Non-pigmented ciliary epithelial cell (primary cell): Measurements from ENCODE around the gene REX1BD.
"Not testable (repeated sequence)": the region's sequence is repeated elsewhere in the genome, so short reads cannot be mapped to it uniquely, and the experiment has no call there.

Experiments
- DNase-seq: peaks from one replicate; pipeline ENCODE4 v3.0.0-alpha.2; 2010; ENCODE audit warnings: low read depth

Gene REX1BD

DNA sequence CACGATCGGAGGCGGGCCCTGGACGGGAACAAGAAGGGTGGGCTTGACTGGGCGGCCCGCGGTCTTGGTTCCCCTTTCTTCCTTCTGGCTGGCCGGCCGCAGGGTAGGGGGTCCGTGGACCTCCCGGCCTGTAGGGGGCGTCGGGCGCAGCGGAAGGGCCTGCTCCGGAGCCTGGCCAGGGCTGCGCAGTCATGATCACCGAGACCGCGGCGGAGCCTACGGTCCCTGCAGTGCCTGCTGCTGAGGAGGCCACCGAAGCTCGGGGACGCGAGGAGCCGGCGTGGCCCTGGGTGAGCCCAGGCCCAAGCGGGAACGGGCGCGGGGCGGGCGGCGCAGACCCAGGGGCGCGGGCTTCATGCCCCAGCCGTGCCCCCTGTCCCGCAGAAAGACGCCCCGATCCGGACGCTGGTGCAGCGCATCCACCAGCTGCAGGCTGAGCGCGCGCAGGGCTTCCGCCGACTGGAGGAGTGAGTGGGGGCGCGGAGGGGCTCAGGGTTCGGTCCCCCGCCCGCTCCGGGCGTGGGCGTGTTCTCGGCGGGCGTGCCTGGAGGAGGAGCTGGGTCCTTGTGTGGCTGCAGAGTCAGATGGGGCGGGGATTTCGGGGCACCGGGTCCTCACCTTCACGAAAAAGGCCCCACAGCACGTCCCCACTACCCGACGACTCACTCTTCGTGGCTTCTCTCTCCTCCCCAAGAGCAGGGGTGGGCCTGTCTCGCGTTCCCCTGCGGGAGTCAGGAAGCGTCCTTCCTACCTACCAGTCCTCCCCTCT lies at the start of gene REX1BD:
Gene REX1BD, plus strand, starts transcription at position 188 of the 769 bp plus-strand sequence. Its CDS starts 4 bp downstream, at position 192.
- no peak for DNase-seq

GRCh38 chr19:18539372-18539771 lies 49.2 kb upstream of the REX1BD start:
- no peak for DNase-seq

DNA sequence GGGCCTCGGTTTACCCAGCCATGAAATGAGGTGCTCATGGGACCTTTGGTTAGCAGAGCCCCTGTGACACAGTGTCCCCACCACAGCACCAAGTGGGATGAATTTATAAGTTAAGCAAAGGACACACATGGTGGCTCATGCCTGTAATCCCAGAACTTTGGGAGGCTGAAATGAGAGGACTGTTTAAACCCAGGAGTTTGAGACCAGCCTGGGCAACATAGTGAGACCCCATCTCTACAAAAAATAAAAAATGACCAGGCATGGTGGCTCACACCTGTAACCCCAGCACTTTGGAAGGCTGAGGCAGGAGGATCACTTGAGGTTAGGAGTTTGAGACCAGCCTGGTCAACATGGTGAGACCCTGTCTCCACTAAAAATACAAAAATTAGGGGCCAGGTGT lies 48.4 kb upstream of the REX1BD start:
- not testable (repeated sequence) for DNase-seq

DNA sequence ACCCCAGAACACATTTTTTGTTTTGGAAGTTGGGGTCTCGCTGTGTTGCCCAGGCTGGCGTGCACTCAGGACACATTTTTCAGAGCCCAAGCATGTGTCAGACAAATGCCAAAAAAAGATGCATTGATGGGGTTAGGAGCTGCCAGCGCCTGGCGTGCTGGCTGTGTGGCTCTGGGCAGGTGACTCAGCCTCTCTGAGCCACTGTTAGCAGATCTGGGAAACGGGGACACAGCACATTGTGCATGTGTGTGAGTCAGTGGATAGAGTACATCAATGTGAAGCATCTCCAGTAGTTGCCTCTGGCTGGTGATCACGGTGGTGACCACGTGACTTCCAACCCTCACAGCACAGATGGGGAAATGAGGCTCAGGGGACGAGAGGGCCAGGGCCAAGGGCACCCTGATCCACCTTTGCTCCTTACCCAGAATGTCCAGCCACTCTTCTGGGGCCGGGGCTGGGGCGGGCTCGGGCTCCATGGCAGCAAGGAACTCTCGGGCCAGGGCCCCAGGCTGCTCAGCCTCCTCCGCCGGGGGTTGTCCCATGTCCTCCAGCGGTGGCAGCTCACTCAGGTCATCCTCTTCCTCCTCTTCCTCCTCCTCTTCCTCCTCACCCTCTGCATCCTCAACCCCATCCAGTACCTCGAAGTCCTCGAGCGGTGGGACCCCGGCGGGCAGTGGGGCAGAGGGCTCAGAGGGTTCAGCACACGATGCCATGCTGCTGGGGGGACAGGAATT lies 47.2 kb upstream of the REX1BD start:
- no peak for DNase-seq

DNA sequence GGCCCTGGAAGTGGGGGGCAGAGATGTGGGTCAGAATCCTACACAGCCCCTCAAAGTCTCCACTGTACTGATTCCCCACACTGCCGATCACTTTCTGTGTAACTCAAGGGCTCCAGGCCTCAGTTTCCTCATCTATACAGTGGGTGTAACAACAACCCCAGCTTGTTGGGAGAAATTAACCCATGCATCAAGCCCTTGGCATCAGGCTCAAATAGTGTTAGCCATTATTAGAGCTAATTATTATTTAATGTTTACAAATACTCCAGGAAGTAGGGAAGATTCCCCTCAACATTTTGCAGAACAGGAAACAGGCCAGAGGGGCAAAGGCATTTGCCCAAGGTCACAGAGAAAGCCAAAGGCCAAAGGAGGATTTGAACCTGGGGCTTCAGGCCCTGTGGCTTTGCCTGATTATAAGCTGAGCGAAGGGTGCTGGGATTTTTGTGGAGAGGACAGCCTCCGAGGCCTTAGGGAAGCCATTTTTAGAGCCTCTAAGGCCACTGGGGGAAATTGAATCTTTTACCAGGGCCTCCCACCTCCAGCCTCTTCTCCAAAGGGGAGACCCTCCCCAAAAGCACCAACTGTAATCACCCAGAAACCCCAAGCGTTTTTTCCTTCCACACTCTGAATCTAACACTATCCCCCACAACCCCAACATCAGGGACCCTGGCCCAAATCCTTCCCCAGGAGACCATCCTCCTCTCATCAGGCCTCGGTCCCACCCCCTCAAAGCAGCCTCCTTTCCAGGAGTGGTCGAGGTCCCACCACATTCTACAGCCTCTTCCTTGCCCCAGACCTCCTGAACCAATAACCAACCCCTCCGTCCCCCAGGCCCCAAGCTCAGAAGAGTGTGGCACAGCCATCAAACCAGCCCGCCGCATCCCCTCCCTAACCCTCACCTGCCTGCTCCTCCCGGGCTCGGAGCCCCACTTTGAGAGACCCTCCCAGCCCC lies 46.3 kb upstream of the REX1BD start:
- DNase-seq = no peak

DNA sequence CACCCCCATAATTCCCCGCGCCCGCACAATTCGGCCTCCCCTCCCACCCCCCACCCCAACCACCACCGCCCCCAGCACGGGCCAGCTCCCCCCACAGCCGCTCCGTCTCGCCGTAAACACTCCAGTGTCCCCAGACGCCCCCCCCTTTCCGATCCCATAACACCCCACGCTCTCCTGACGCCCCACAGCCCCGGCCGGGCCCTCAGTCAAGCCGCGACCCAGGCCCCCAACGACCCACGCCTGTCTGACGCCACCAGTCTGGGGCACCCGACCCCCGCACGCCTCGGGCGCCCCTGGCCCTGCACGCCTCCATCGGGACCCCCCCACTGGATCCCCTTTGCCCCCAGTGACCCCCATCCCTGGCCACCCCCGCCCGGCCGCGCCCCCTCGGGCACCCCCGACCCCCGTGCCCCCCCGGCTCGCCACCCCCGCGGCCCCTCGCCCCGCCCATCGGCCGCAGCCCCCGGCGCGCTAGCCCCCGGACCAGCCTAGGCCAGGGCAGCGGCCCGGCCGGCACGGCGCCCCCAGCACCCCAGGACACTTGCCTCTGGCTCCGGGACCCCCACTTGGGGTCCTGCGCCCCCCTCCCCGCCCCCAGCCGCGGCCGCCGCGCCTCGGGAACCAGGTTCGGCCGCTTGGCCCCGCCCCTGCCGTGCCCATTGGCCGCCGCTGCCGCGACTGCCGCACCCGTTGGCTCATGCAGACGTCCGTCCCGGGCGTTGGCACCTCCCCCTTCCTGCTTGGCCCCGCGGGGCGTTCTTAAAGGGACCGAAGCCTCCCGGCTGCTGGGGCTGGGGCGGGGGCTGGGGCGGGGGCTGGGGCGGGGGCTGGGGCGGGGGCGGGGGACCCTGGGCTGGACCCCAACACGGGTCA lies 45.4 kb upstream of the REX1BD start, which contains the start of gene FKBP8:
Gene FKBP8, minus strand, starts transcription at position 633 of the 873 bp plus-strand sequence. CDS start 1,603 bp downstream, outside the sequence.
- DNase-seq = peak; percentile 48

DNA sequence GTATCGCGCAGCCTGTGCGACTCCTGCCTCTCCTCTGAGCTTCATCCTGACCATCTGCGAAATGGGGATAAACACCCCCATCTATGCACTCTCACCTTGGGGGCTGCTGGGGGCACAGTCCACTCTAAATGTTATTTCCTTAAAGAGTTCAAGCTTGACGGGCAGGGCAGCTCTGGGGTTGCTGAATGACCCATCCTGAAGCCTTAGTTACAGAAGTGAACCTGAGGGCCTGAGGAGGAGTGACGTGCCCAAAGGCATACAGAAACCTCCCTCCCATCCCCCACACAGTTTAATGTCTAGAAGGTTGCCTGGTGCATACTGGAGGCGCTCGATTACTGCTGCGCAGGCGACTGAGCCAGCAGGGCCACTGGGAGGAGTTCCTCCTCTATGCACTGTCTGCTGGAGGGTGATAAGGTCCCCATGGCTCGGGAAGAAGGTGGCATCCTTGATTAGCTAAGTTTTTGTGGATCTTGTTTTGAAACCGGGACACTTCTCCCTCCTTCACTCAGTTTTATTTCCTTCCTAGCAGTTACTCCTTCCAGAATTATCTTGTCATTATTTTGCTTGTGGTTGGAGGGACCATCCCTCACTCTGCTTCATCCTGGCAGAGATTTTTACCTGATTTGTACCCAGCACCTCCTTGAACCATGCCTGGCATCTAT lies 44.7 kb upstream of the REX1BD start:
- DNase-seq = no peak

- no peak for DNase-seq
These were observed 37.0 kb upstream of the REX1BD start for GRCh38 chr19:18551631-18552030.

DNA sequence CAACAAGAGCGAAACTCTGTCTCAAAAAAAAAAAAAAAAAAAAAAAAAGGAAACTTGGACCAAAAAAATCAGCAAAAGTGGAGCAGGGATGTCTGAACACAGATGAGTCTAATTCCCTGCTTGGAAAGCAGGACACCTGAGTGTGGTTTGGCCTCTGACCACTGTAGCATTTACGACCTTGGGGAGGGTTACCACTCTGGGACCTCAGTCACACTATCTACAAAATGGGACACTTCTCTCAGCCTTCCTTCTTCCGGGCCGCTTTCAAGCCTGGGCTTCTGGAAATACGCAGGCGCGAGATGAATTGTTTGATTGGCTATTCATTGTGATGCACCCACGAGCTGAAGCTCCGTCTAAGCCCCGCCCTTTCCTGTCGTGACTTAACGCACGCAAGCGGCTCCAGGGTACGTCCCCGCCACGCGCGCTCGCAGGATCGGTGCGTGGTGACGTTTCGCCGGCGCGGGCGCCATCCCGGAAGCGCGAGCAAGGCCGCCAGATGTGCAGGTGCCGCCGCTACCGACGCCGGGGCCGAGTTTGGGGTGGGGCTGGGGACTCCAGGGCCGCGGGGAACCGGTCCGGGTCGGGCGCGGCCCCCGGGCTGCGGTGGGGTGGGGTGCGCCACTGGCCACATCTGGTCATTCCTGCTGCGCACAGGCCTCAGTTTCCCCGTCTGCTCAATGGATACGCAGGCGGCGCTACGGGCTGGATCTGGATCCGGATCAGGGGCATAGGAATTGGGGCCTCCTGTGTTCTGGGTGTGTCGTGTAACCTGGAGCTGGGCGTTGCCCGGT lies 31.0 kb upstream of the REX1BD start, which contains the start of gene KXD1:
Gene KXD1, plus strand, starts transcription at position 460 of the 791 bp plus-strand sequence. CDS start 4,187 bp downstream, outside the sequence.
- DNase-seq = peak; percentile 95

GRCh38 chr19:18558202-18558555 lies 30.4 kb upstream of the REX1BD start:
- DNase-seq = no peak

DNA sequence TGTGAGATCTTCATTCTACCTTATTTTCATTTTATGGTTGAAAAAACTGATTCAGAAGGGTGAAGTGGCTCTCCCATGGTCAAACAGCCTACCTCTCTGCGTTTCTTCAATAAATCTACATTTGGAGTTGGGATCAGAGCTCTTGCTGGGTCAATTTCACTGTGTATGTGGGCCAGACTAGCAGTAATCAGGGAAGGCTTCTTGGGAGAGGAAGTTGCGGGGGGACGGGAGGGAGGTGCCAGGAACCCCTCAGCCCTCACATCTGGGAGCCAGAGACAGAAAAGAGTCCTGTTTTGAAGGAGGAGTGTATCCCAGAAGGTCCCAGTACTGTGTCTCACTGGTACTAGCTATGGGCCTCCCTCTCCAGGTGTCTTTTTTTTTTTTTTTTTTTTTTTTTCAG lies 30.0 kb upstream of the REX1BD start:
- DNase-seq = no peak

DNA sequence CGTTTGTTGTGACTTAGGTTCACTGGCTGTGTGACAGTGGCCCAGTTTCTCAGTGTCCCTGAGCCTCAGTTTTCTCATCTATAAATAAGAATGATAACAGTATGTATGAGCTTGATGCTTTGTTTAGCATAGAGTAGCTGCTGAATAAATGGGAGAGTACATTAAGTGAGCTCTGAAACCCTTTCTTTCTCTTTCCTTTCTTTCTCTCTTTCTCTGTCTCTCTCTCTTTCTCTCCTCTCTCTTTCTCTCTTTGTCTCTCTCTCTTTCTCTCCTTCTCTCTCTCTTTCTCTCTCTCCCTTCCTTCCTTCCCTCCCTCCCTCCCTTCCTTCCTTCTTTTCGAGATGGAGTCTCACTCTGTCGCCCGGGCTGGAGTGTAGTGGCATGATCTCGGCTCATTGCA lies 28.9 kb upstream of the REX1BD start:
- DNase-seq = no peak

DNA sequence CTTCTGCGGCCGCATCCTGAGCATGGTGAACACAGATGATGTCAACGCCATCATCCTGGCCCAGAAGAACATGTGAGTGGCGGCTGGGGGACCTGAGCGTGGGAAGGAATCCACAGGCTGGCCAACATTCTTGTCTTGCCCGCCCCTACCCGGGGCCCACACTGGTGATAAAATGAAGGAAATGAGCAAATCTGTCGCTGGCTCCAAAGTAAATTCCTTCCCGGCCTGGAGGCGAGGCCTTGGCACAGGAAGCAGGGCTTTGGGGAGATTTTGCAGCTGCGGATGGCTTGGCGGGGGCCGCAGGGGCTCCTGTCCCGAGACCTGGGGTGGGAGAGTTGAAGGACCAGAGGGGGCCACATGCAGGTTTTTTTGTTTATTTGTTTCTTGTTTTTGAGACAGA lies 26.5 kb upstream of the REX1BD start:
- no peak for DNase-seq

DNA sequence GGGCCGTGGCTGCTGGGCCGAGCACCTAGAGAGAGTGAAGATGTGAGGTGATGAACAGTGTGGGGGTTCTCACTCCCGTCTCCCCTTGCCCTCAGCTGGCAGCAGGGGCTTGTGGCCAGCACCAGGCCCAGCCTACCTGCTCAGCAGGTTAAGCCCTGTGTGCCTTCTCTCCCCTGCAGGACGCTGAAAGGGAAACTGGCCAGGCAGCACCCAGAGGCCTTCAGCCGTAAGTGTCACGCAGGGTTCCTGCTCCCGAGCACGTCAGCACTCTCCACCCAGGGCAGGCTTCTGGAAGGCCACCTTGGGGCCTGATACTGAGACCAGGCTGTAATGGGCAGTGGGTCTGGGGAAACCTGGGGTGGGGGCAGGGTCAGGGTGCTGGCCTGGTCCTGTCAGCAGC lies 21.6 kb upstream of the REX1BD start:
- no peak for DNase-seq

DNA sequence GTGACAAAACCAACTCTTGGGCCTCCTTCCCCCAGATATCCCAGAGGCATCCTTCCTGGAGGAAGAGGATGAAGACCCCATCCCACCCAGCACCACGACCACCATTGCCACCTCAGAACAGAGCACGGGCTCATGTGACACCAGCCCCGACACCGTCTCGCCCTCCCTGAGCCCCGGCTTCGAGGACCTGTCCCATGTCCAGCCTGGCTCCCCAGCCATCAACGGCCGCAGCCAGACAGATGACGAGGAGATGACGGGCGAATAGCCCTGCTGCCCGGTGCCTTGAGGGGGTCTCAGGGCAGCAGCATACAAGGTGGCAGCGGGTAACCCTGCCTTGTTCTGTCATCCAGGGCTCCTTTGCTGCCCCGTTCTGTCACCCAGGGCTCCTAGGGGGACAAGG lies 20.2 kb upstream of the REX1BD start:
- DNase-seq = no peak

DNA sequence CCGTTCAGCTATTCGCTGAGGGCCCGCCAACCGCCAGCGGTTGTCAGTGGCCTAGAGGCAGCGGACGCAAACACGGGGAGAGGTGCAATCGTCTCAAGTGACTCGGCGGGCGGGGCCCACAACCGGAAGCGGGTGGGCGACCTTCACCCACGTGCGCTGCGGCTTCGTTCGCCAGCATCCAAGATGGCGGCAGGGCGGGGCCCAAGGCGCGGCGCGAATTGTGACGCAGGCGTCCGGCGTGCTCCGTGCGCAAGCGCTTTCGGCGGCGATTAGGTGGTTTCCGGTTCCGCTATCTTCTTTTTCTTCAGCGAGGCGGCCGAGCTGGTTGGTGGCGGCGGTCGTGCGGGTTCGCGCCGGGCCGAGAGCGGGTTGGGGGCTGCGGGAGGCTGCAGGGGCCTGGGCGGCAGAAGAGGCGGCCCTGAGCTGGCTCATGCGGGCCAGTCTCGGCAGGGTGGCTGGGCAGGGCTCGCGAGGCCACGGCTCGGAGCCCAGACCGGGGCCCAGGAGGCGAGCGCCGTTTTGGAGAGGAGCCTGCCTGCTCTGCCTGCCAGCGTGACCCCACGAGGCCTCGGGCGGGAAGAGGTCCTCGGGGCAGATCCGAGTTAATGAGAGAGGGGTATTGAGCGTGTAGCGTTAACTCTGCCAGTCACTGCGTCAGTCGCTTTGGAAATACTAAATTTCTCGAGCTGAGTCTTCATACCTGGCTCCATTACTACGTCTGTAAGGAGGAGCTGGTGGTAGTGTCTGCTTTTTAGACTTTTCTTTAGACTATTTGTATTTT lies 16.8 kb upstream of the REX1BD start, which contains the start of gene UBA52:
Gene UBA52, plus strand, starts transcription at position 294 of the 781 bp plus-strand sequence. CDS start 1,444 bp downstream, outside the sequence.
- peak; percentile 81 for DNase-seq

DNA sequence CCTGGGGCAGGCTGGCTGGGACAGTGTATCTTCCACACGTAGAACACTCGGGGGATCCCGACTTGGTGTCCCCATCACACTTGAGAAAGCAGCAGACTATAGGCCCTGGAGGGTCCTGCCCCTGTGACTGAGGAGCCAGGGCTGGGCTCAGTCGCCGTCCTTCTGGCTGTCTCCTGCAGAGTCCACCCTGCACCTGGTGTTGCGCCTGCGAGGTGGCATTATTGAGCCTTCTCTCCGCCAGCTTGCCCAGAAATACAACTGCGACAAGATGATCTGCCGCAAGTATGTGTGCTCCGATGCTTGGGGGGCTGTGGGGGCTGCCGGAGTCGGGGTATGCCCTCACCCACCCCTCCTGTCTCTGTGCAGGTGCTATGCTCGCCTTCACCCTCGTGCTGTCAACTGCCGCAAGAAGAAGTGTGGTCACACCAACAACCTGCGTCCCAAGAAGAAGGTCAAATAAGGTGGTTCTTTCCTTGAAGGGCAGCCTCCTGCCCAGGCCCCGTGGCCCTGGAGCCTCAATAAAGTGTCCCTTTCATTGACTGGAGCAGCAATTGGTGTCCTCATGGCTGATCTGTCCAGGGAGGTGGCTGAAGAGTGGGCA lies 13.8 kb upstream of the REX1BD start:
- no peak for DNase-seq

- DNase-seq = no peak
These were observed 12.2 kb upstream of the REX1BD start for GRCh38 chr19:18576383-18576782.
